SW 1271 (cell line): Measurements from ENCODE around the gene C14orf132.
"Not testable (repeated sequence)": the region's sequence is repeated elsewhere in the genome, so short reads cannot be mapped to it uniquely, and the experiment has no call there.

ENCODE experiments used
- DNase-seq, 2 experiments: peaks; one replicate each; lab custom pipeline; 2025; lab: John Stamatoyannopoulos, UW

The C14orf132 gene

GRCh38 chr14:96059519-96060135 lies 20.5 kb downstream of the C14orf132 start:
- no peak for DNase-seq

- DNase-seq: no peak
Observed at GRCh38 chr14:96060186-96060933, 21.2 kb downstream of the C14orf132 start.

GRCh38 chr14:96062010-96062409 lies 22.8 kb downstream of the C14orf132 start:
- DNase-seq: no peak

- no peak for DNase-seq
Observed at GRCh38 chr14:96062506-96062905, 23.3 kb downstream of the C14orf132 start.

GRCh38 chr14:96064866-96065265 lies 25.7 kb downstream of the C14orf132 start:
- no peak for DNase-seq

GRCh38 chr14:96065661-96066459 lies 26.7 kb downstream of the C14orf132 start:
- no peak for DNase-seq

GRCh38 chr14:96066976-96067375 lies 27.8 kb downstream of the C14orf132 start:
- DNase-seq: no peak

- DNase-seq: no peak
Observed at GRCh38 chr14:96067985-96068930, 29.1 kb downstream of the C14orf132 start.

GRCh38 chr14:96069421-96069820 lies 30.3 kb downstream of the C14orf132 start:
- no peak for DNase-seq

GRCh38 chr14:96071561-96071960 lies 32.4 kb downstream of the C14orf132 start:
- DNase-seq: no peak

GRCh38 chr14:96072076-96072475 lies 32.9 kb downstream of the C14orf132 start:
- no peak for DNase-seq

- no peak for DNase-seq
Observed at GRCh38 chr14:96072746-96073145, 33.6 kb downstream of the C14orf132 start.

GRCh38 chr14:96073260-96074039 lies 34.3 kb downstream of the C14orf132 start:
- not testable (repeated sequence) for DNase-seq

- DNase-seq: no peak
Observed at GRCh38 chr14:96077983-96078624, 38.9 kb downstream of the C14orf132 start.

- no peak for DNase-seq
Observed at GRCh38 chr14:96078625-96079016, 39.5 kb downstream of the C14orf132 start.

GRCh38 chr14:96079066-96079465 lies 39.9 kb downstream of the C14orf132 start:
- DNase-seq: no peak

GRCh38 chr14:96080571-96080970 lies 41.4 kb downstream of the C14orf132 start:
- no peak for DNase-seq

GRCh38 chr14:96081224-96081623 lies 42.1 kb downstream of the C14orf132 start:
- DNase-seq: no peak

GRCh38 chr14:96081767-96082400 lies 42.7 kb downstream of the C14orf132 start:
- no peak for DNase-seq
